ENCODE data around the gene SLC7A9.

- no peak for TF ChIP-seq CTCF (IDR thresholded peaks at IDR 0.05; ENCODE audit: extremely low read depth in 1 of 2, insufficient read depth in 1 of 2, low read depth in 1 of 2, low read length in 2 of 2)
- TF ChIP-seq MAX (IDR thresholded peaks at IDR 0.05; ENCODE audit: insufficient read depth, insufficient read length): no peak
These were observed 45.3 kb downstream of the SLC7A9 start for GRCh38 chr19:32824191-32824751.
